BLaER1 (cell line): Measurements from ENCODE around the gene VN1R5.
"Not testable (repeated sequence)": the region's sequence is repeated elsewhere in the genome, so short reads cannot be mapped to it uniquely, and the experiment has no call there.

Experiments
- H3K27ac ChIP-seq: shearing (Covaris generic); formaldehyde crosslinking; 2 replicates; pipeline ENCODE4 v1.8.1; 2022
- H3K27me3 ChIP-seq: shearing (Covaris generic); formaldehyde crosslinking; 2 replicates; pipeline ENCODE4 v1.8.1; 2022
- H3K36me3 ChIP-seq: shearing (Covaris generic); formaldehyde crosslinking; 2 replicates; pipeline ENCODE4 v1.8.1; 2022
- H3K4me1 ChIP-seq: shearing (Covaris generic); formaldehyde crosslinking; 2 replicates; pipeline ENCODE4 v1.8.1; 2022
- H3K4me2 ChIP-seq: shearing (Covaris generic); formaldehyde crosslinking; 2 replicates; pipeline ENCODE4 v1.8.1; 2022
- H3K4me3 ChIP-seq: shearing (Covaris generic); formaldehyde crosslinking; 2 replicates; pipeline ENCODE4 v1.8.1; 2022
- H3K9ac ChIP-seq: shearing (Covaris generic); formaldehyde crosslinking; 2 replicates; pipeline ENCODE4 v1.8.1; 2022
- H3K9me3 ChIP-seq: shearing (Covaris generic); formaldehyde crosslinking; 2 replicates; pipeline ENCODE4 v1.8.1; 2022
- H4K20me1 ChIP-seq: shearing (Covaris generic); formaldehyde crosslinking; 2 replicates; pipeline ENCODE4 v1.8.1; 2022
- Cebpa-rat ChIP-seq: shearing (Covaris generic); IDR thresholded peaks from 2 replicates; pipeline ENCODE4 v1.8.1; 2022

Gene VN1R5

DNA sequence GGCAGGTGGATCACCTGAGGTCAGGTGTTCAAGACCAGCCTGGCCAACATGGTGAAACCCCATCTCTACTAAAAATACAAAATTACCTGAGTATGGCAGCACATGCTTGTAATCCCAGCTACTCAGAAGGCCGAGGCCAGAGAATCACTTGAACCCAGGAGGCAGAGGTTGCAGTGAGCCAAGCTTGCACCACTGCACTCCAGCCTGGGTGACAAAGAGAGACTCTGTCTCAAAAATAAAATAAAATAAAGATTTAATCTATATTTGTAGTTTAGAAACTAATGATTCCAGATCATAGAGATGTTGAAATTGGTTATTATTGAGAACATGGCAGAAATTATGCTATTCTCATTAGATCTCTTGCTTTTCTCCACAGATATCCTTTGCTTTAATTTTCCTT is at the start of gene VN1R5:
VN1R5 (plus strand) TSS at position 301 of the 400 bp plus-strand sequence.
- not testable (repeated sequence) for H3K4me1 ChIP-seq, H3K4me3 ChIP-seq, H3K4me2 ChIP-seq, H3K9me3 ChIP-seq, H3K36me3 ChIP-seq, H4K20me1 ChIP-seq, H3K9ac ChIP-seq, H3K27ac ChIP-seq, H3K27me3 ChIP-seq

DNA sequence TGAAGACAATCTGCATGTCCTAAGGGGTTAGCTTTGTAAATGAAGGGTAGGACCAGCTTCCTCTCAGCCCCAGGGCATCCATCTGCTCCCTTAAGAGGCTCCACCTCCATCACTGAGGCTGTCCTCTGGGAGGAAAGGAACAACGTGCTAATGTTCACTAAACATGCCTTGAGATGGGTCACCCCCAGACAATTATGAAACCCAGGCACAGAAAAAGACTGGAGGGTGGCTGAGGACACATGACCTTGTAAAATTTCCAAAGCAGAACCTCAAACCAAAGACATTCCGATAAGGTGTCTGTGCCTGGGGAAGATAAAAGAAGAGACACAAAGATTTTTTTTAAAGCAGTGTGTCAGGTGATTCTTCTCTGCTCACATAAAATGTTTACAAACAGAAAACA is 46.5 kb upstream of the VN1R5 start:
- H4K20me1 ChIP-seq = peaks cover 39% of the 10 kb centered on the region
- TF ChIP-seq Cebpa-rat = no peak
- H3K27me3 ChIP-seq = no peaks in the 10 kb centered on the region
- H3K4me3 ChIP-seq = peak overlapping the region; percentile 96
- peaks cover 42% of the 10 kb centered on the region for H3K9me3 ChIP-seq
- H3K9ac ChIP-seq = peak overlapping the region; percentile 89
- H3K27ac ChIP-seq = peak overlapping the region; percentile 91; the same call in 1 of the 2 replicates
- H3K4me2 ChIP-seq = peak overlapping the region; percentile 85
- peaks cover 50% of the 10 kb centered on the region for H3K36me3 ChIP-seq
- H3K4me1 ChIP-seq = peaks cover 23% of the 10 kb centered on the region

DNA sequence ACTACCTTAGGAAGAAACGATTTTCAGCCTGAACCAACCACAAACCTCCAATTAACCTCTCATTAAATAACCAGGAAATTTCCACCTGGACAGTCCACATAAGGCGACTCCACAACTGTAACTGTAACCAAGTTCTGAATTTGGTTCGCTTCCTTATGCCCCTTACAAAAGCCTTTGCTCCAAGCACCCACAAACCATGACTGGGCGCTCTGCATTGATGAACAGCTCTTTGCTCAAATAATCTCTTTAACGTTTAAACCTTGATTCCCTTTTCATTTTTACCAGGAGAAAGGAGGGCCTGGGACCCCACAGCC is 45.9 kb upstream of the VN1R5 start:
- Histone ChIP-seq H3K27me3 (no peaks in the 10 kb centered on the region), H3K9me3 (peaks cover 36% of the 10 kb centered on the region), H4K20me1 (peaks cover 35% of the 10 kb centered on the region), H3K9ac (peak overlapping the region; percentile 89), H3K4me1 (peaks cover 23% of the 10 kb centered on the region), H3K36me3 (peaks cover 43% of the 10 kb centered on the region), H3K4me3 (peak overlapping the region; percentile 96), H3K4me2 (peak overlapping the region; percentile 85), H3K27ac (peak overlapping the region; percentile 91)
- no peak for TF ChIP-seq Cebpa-rat

DNA sequence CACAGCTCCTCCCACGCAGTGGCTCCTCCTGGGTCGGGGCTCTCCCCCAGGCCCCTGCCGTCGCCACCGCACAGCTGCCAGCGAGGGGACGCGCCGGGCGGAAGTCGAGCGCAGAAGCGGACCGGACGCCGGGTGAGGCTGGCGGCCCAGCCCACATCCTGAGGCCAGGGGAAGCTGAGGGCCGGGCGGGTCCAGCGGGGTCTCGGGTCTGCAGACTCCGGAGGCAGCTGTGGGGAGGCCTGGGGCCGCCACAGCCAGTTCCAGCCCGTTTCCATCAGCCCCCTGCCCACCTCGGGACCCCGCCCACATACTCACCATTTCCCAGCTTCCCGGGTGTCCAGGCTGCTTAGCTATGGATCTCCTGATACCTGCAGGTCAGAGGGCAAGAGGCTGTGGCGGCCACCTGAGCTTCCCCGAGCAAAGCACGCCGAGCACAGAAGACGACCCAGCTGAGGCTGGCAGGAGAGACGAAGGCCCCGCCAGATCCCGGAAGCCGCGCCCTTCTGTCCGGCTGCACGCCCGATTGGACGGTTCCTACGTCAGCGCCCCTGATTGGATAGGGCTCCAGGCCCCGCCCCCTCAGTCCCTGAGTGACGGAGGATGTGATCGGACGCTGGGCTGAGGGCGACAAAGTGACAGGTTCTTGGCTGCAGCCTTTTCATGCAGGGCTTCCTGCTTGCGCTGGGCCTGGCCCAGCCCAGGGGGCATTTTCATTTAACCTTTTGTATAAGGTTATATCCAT is 45.3 kb upstream of the VN1R5 start:
- H3K4me3 ChIP-seq = peak overlapping the region; percentile 96
- TF ChIP-seq Cebpa-rat = no peak
- H4K20me1 ChIP-seq = peaks cover 35% of the 10 kb centered on the region
- H3K4me1 ChIP-seq = peaks cover 23% of the 10 kb centered on the region
- peak overlapping the region; percentile 89 for H3K9ac ChIP-seq
- H3K4me2 ChIP-seq = peak overlapping the region; percentile 85
- no peaks in the 10 kb centered on the region for H3K27me3 ChIP-seq
- H3K36me3 ChIP-seq = peaks cover 38% of the 10 kb centered on the region
- peaks cover 30% of the 10 kb centered on the region for H3K9me3 ChIP-seq
- H3K27ac ChIP-seq = peak overlapping the region; percentile 91

DNA sequence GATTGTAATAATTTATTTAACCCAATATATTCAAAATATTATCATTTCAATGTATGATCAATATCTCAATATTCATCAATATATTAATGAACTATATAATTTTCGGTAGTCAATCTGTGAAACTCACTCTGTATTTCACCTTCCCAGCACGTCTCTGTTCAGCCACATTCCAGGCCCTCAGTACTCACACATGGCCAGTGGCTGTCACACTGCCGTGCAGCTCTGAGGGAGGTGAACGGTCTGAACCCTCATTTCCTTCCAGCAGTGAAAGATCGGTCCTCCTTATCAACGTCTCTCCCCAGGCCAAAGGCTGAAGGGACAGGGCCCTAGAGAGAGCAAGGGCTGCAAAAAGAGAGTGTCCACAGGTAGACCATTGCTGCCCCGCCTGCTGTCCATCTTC is 44.5 kb upstream of the VN1R5 start:
- Histone ChIP-seq H3K4me3 (no peak overlapping the region), H4K20me1 (peaks cover 35% of the 10 kb centered on the region), H3K9ac (no peak overlapping the region), H3K9me3 (peaks cover 22% of the 10 kb centered on the region), H3K36me3 (peaks cover 30% of the 10 kb centered on the region), H3K4me1 (peaks cover 23% of the 10 kb centered on the region), H3K27ac (no peak overlapping the region), H3K4me2 (peak overlapping the region; percentile 85), H3K27me3 (no peaks in the 10 kb centered on the region)
- no peak for TF ChIP-seq Cebpa-rat

DNA sequence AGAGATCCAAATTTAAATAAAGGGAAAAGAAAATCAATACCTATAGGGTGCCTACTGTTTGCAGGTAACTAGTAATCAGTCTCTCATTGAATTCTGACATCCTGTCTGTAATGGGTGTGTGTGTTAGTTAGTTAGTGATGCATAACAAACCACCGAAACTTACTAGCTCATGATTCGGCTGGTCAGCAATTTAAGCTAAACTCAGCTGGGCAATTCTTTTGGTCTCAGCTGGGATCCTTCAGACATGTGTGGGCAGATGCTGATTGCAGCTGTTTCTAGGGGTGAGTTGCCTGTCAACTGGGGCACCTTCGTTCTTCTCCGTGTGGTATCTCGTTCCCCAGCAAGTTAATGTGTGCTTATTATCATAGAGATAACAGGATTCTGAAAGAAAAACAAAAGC is 43.9 kb upstream of the VN1R5 start:
- no peak overlapping the region for H3K4me2 ChIP-seq
- no peaks in the 10 kb centered on the region for H3K27me3 ChIP-seq
- H3K4me3 ChIP-seq = no peak overlapping the region
- H3K36me3 ChIP-seq = peaks cover 23% of the 10 kb centered on the region
- no peak for TF ChIP-seq Cebpa-rat
- H3K9ac ChIP-seq = no peak overlapping the region
- peaks cover 16% of the 10 kb centered on the region for H3K9me3 ChIP-seq
- peaks cover 23% of the 10 kb centered on the region for H3K4me1 ChIP-seq
- H4K20me1 ChIP-seq = peaks cover 34% of the 10 kb centered on the region
- no peak overlapping the region for H3K27ac ChIP-seq

DNA sequence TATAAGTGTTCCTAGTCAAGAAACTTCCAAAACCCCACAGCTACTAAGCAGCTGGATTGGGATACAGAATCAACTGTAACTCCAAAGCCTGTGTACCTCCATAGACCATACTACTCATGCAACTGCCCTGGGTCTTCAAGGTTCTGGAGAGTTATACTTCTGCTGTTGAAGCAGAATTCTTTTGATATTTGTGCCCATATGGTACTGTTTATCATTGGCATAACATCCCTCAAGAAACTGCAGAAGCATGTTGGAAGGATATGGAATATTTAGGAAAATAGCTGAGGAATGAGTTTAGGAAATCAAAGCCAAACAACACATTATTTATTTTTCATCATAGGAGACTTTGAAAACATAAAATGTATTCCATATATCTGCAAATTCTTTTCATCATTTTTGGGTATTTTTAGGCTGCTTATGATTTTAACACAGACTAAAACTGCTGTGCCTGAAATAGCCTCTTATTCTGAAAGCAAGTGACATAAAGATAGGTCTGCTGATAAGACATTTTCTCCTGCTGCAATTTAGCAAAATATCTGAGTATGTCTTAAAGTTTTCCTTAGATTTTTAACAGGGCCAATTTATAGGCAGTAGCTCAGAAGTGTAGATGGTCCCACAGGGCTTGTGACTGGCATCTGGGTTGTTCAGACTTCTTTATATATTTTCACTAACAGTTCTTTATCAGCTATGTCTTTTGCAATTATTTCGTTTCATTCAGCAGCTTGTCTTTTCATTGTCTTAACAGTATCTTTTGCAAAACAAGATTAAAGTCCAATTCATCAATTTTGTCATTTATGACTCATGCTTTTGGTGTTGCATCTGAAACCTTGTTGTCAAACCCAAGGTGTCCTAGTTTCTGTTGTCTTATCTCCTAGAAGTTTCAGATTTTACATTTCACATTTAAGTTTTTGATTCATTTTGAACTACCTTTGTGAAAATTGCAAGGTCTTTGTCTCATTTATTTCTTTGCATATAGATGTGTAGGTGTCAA is 43.0 kb upstream of the VN1R5 start:
- no peak overlapping the region for H3K27ac ChIP-seq
- no peak overlapping the region for H3K4me2 ChIP-seq

DNA sequence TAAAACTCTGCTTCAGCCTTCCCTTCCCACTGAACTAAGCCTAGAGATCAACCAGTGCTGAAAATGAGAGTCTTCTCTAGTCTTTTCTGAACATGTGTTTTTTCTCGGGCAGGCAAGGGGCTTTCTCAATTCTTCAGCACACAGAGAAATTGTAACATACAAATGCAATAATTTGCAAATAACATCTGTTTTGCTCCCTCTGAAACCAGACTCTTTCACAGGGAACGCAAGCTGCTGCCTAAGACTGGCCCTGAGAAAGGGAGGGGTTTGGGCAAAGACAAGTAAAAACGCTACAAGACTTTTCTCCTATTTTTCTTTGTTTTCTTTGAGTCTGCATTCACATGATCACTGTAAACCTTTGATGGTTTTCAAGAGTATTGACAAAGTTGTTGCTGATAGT is 39.6 kb upstream of the VN1R5 start:
- no peak for TF ChIP-seq Cebpa-rat
- H3K4me3 ChIP-seq = no peak overlapping the region
- no peak overlapping the region for H3K27ac ChIP-seq
- no peaks in the 10 kb centered on the region for H3K36me3 ChIP-seq
- H3K4me1 ChIP-seq = peaks cover 3% of the 10 kb centered on the region
- H4K20me1 ChIP-seq = no peaks in the 10 kb centered on the region
- no peak overlapping the region for H3K4me2 ChIP-seq
- H3K9me3 ChIP-seq = peaks cover 10% of the 10 kb centered on the region
- H3K9ac ChIP-seq = no peak overlapping the region
- H3K27me3 ChIP-seq = no peaks in the 10 kb centered on the region

More for the DNA sequence above, 43.0 kb upstream of the VN1R5 start:
- no peak for TF ChIP-seq Cebpa-rat
- H4K20me1 ChIP-seq = peaks cover 26% of the 10 kb centered on the region
- H3K4me3 ChIP-seq = no peak overlapping the region
- H3K36me3 ChIP-seq = peaks cover 14% of the 10 kb centered on the region
- no peaks in the 10 kb centered on the region for H3K27me3 ChIP-seq
- H3K9me3 ChIP-seq = peaks cover 7% of the 10 kb centered on the region
- H3K9ac ChIP-seq = no peak overlapping the region
- H3K4me1 ChIP-seq = peaks cover 23% of the 10 kb centered on the region

DNA sequence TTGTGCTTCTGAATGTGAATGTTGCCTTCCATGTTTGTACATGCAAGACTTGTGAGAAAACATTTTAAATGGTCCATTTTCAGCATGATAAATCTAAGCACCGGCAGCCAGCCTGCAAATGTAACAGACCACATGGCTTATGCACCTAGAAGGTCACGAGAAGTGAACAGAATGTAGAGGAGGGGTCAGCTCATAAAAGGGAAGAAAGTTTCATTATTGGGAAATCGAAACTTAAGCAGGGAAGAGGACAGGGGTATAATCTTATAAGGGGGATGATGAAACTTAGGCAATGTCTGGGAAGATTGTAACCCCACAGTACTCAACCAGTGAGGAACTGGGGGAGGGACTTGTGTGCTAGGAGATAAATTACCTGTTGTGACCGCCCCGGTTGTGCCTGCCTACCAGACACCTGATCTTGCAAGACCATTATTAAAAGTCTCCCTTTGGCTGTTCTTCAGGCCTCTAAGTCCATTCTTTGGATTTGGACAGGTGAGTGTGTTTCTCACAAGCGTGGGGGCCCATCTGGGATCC is 37.7 kb upstream of the VN1R5 start:
- no peak for TF ChIP-seq Cebpa-rat

DNA sequence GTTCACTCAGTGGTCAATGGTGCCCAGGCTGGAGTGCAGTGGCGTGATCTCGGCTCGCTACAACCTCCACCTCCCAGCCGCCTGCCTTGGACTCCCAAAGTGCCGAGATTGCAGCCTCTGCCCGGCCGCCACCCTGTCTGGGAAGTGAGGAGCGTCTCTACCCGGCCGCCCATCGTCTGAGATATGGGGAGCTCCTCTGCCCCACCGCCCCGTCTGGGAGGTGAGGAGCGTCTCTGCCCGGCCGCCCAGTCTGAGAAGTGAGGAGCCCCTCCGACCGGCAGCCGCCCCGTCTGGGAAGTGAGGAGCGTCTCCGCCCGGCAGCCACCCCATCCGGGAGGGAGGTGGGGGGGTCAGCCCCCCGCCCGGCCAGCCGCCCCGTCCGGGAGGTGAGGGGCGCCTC is 35.6 kb upstream of the VN1R5 start:
- not testable (repeated sequence) for H3K27me3 ChIP-seq, H3K36me3 ChIP-seq, H4K20me1 ChIP-seq, H3K4me2 ChIP-seq, H3K4me1 ChIP-seq, H3K4me3 ChIP-seq, H3K27ac ChIP-seq, H3K9ac ChIP-seq
- H3K9me3 ChIP-seq = peaks cover 36% of the 10 kb centered on the region

More for the DNA sequence above, 37.7 kb upstream of the VN1R5 start:
- Histone ChIP-seq H3K4me3 (no peak overlapping the region), H3K27me3 (no peaks in the 10 kb centered on the region), H3K9ac (no peak overlapping the region), H3K4me1 (no peaks in the 10 kb centered on the region), H3K4me2 (no peak overlapping the region), H3K9me3 (peaks cover 20% of the 10 kb centered on the region), H3K27ac (no peak overlapping the region), H3K36me3 (no peaks in the 10 kb centered on the region), H4K20me1 (no peaks in the 10 kb centered on the region)
